ENCODE data around the gene EHMT1. TPM values are rescaled to one million over a fixed set of nuclear protein-coding genes. Genes with fewer than 3 reads are reported as not detected.
A peak's percentile ranks its signal among the peaks of the same experiment; 100 is the strongest.

EHMT1 gene
- total and polyA plus RNA-seq, 4 experiments from 2014 or later: 6.7 to 118 (median 67.5) TPM

- intact Hi-C loops (cut with micrococcal nuclease): no loop called here
- H3K36me3 Mint-ChIP-seq: peaks cover 16 to 25% of the 10 kb centered on the region in 2 donors
- no peaks in the 10 kb centered on the region for H3K27me3 Mint-ChIP-seq
- H3K4me1 Mint-ChIP-seq: peaks cover 28 to 61% (median 39%) of the 10 kb centered on the region in 4 donors
- H3K9me3 Mint-ChIP-seq: peaks cover 0 to 16% (median 4%) of the 10 kb centered on the region in 8 donors
- H3K27ac Mint-ChIP-seq: peak overlapping the region in 2 of 7 donors; percentile 15 to 81
- Histone ChIP-seq H3K4me1 (ENCODE audit: insufficient read depth, low read length) (peaks cover 12% of the 10 kb centered on the region), H3K27ac (ENCODE audit: low read depth, low read length) (no peak overlapping the region), H3K4me3 (ENCODE audit: low read length in 2 of 2) (no peak overlapping the region), H3K9me3 (ENCODE audit: control insufficient read depth in 1 of 2, low read length in 2 of 2) (peaks cover 0 to 7% of the 10 kb centered on the region in 2 donors), H3K27me3 (ENCODE audit: insufficient read depth, low read length) (no peaks in the 10 kb centered on the region), H3K36me3 (ENCODE audit: insufficient read depth, low read length) (no peaks in the 10 kb centered on the region)
- POLR2A ChIA-PET (ENCODE audit: partially characterized antibody): no interaction called here
- no peak for DNase-seq
- H3K4me3 Mint-ChIP-seq: no peak overlapping the region
- CTCF ChIA-PET (ENCODE audit: partially characterized antibody): no interaction called here
Measured at GRCh38 chr9:137697832-137698231, 79.0 kb downstream of the EHMT1 start.

- H3K4me3 ChIP-seq (ENCODE audit: low read length in 2 of 2): no peak overlapping the region
- Mint-ChIP-seq H3K27ac (peak overlapping the region in 1 of 7 donors; percentile 10), H3K9me3 (peaks cover 0 to 31% (median 16%) of the 10 kb centered on the region in 8 donors), H3K36me3 (peaks cover 31 to 37% of the 10 kb centered on the region in 2 donors), H3K4me3 (peak overlapping the region in 1 of 8 donors; percentile 28), H3K4me1 (peaks cover 29 to 63% (median 48%) of the 10 kb centered on the region in 4 donors), H3K27me3 (no peaks in the 10 kb centered on the region)
- POLR2A ChIA-PET (ENCODE audit: partially characterized antibody): no interaction called here
- H3K36me3 ChIP-seq (ENCODE audit: insufficient read depth, low read length): no peaks in the 10 kb centered on the region
- H3K9me3 ChIP-seq (ENCODE audit: control insufficient read depth in 1 of 2, low read length in 2 of 2): peaks cover 0 to 12% of the 10 kb centered on the region in 2 donors
- CTCF ChIA-PET (ENCODE audit: partially characterized antibody): interaction anchor here (0.9 kb wide), 1 partner anchor 17 kb away, joined by 3 read pairs; no protein-coding TSS in a partner anchor
- H3K27ac ChIP-seq (ENCODE audit: low read depth, low read length): no peak overlapping the region
- no peaks in the 10 kb centered on the region for H3K27me3 ChIP-seq (ENCODE audit: insufficient read depth, low read length)
- peaks cover 15% of the 10 kb centered on the region for H3K4me1 ChIP-seq (ENCODE audit: insufficient read depth, low read length)
- intact Hi-C loops (cut with micrococcal nuclease): no loop called here
- DNase-seq: no peak
Measured at GRCh38 chr9:137700911-137701310, 82.1 kb downstream of the EHMT1 start.

GRCh38 chr9:137702615-137703379 lies 84.0 kb downstream of the EHMT1 start:
- Histone ChIP-seq H3K27me3 (ENCODE audit: insufficient read depth, low read length) (no peaks in the 10 kb centered on the region), H3K4me3 (ENCODE audit: low read length in 2 of 2) (no peak overlapping the region), H3K27ac (ENCODE audit: low read depth, low read length) (no peak overlapping the region), H3K4me1 (ENCODE audit: insufficient read depth, low read length) (peaks cover 31% of the 10 kb centered on the region), H3K9me3 (ENCODE audit: control insufficient read depth in 1 of 2, low read length in 2 of 2) (peaks cover 0 to 12% of the 10 kb centered on the region in 2 donors), H3K36me3 (ENCODE audit: insufficient read depth, low read length) (no peaks in the 10 kb centered on the region)
- H3K4me3 Mint-ChIP-seq: no peak overlapping the region
- POLR2A ChIA-PET (ENCODE audit: partially characterized antibody): no interaction called here
- CTCF ChIA-PET (ENCODE audit: partially characterized antibody): interaction anchor here (1.3 kb wide), 1 partner anchor 30 kb away, joined by 4 read pairs; no protein-coding TSS in a partner anchor
- H3K36me3 Mint-ChIP-seq: peaks cover 29 to 30% of the 10 kb centered on the region in 2 donors
- intact Hi-C loops (cut with micrococcal nuclease): no loop called here
- H3K27ac Mint-ChIP-seq: peak overlapping the region in 1 of 7 donors; percentile 80
- H3K4me1 Mint-ChIP-seq: peaks cover 25 to 63% (median 47%) of the 10 kb centered on the region in 4 donors
- peaks cover 0 to 31% (median 16%) of the 10 kb centered on the region in 8 donors for H3K9me3 Mint-ChIP-seq
- H3K27me3 Mint-ChIP-seq: no peaks in the 10 kb centered on the region
- no peak for DNase-seq

GRCh38 chr9:137703842-137704508 lies 85.2 kb downstream of the EHMT1 start:
- H3K36me3 Mint-ChIP-seq: peaks cover 28 to 29% of the 10 kb centered on the region in 2 donors
- peaks cover 34 to 67% (median 52%) of the 10 kb centered on the region in 4 donors for H3K4me1 Mint-ChIP-seq
- no peaks in the 10 kb centered on the region for H3K27me3 ChIP-seq (ENCODE audit: insufficient read depth, low read length)
- no peak overlapping the region for H3K27ac ChIP-seq (ENCODE audit: low read depth, low read length)
- ChIA-PET CTCF (ENCODE audit: partially characterized antibody) (no interaction called here), POLR2A (ENCODE audit: partially characterized antibody) (no interaction called here)
- H3K9me3 ChIP-seq (ENCODE audit: control insufficient read depth in 1 of 2, low read length in 2 of 2): peaks cover 0 to 12% of the 10 kb centered on the region in 2 donors
- intact Hi-C loops (cut with micrococcal nuclease): no loop called here
- peak overlapping the region in 4 of 8 donors; percentile 24 to 71 (median 28) for H3K4me3 Mint-ChIP-seq
- no peaks in the 10 kb centered on the region for H3K27me3 Mint-ChIP-seq
- H3K4me1 ChIP-seq (ENCODE audit: insufficient read depth, low read length): peaks cover 42% of the 10 kb centered on the region
- peaks cover 0 to 31% (median 16%) of the 10 kb centered on the region in 8 donors for H3K9me3 Mint-ChIP-seq
- H3K36me3 ChIP-seq (ENCODE audit: insufficient read depth, low read length): no peaks in the 10 kb centered on the region
- H3K27ac Mint-ChIP-seq: peak overlapping the region in 2 of 7 donors; percentile 58 to 80
- no peak overlapping the region for H3K4me3 ChIP-seq (ENCODE audit: low read length in 2 of 2)
- no peak for DNase-seq

- peak overlapping the region; percentile 60 to 85 (median 82) for H3K4me3 Mint-ChIP-seq
- H3K4me1 Mint-ChIP-seq: peaks cover 31 to 71% (median 53%) of the 10 kb centered on the region in 4 donors
- DNase-seq: peak in 4 of 5 donors; percentile 22 to 33 (median 26)
- peaks cover 0 to 12% of the 10 kb centered on the region in 2 donors for H3K9me3 ChIP-seq (ENCODE audit: control insufficient read depth in 1 of 2, low read length in 2 of 2)
- no peaks in the 10 kb centered on the region for H3K27me3 ChIP-seq (ENCODE audit: insufficient read depth, low read length)
- peaks cover 55% of the 10 kb centered on the region for H3K4me1 ChIP-seq (ENCODE audit: insufficient read depth, low read length)
- peak overlapping the region; percentile 8 to 87 (median 73) for H3K27ac Mint-ChIP-seq
- H3K9me3 Mint-ChIP-seq: peaks cover 0 to 31% (median 16%) of the 10 kb centered on the region in 8 donors
- ChIA-PET CTCF (ENCODE audit: partially characterized antibody) (no interaction called here), POLR2A (ENCODE audit: partially characterized antibody) (no interaction called here)
- no peaks in the 10 kb centered on the region for H3K36me3 ChIP-seq (ENCODE audit: insufficient read depth, low read length)
- intact Hi-C loops (cut with micrococcal nuclease): no loop called here
- peaks cover 26 to 28% of the 10 kb centered on the region in 2 donors for H3K36me3 Mint-ChIP-seq
- peak overlapping the region in 1 of 2 donors; percentile 28 for H3K4me3 ChIP-seq (ENCODE audit: low read length in 2 of 2)
- H3K27ac ChIP-seq (ENCODE audit: low read depth, low read length): no peak overlapping the region
- H3K27me3 Mint-ChIP-seq: no peaks in the 10 kb centered on the region
Measured at GRCh38 chr9:137705443-137705863, 86.6 kb downstream of the EHMT1 start.

GRCh38 chr9:137705906-137706305 lies 87.1 kb downstream of the EHMT1 start:
- peaks cover 22 to 24% of the 10 kb centered on the region in 2 donors for H3K36me3 Mint-ChIP-seq
- peaks cover 28 to 68% (median 50%) of the 10 kb centered on the region in 4 donors for H3K4me1 Mint-ChIP-seq
- H3K27ac ChIP-seq (ENCODE audit: low read depth, low read length): no peak overlapping the region
- H3K36me3 ChIP-seq (ENCODE audit: insufficient read depth, low read length): peaks cover 2% of the 10 kb centered on the region
- peaks cover 55% of the 10 kb centered on the region for H3K4me1 ChIP-seq (ENCODE audit: insufficient read depth, low read length)
- POLR2A ChIA-PET (ENCODE audit: partially characterized antibody): no interaction called here
- intact Hi-C loops (cut with micrococcal nuclease): no loop called here
- no peak overlapping the region for H3K4me3 ChIP-seq (ENCODE audit: low read length in 2 of 2)
- peaks cover 0 to 12% of the 10 kb centered on the region in 2 donors for H3K9me3 ChIP-seq (ENCODE audit: control insufficient read depth in 1 of 2, low read length in 2 of 2)
- peak overlapping the region in 5 of 7 donors; percentile 12 to 80 (median 48) for H3K27ac Mint-ChIP-seq
- CTCF ChIA-PET (ENCODE audit: partially characterized antibody): no interaction called here
- peak overlapping the region in 7 of 8 donors; percentile 60 to 85 (median 83) for H3K4me3 Mint-ChIP-seq
- no peaks in the 10 kb centered on the region for H3K27me3 ChIP-seq (ENCODE audit: insufficient read depth, low read length)
- H3K9me3 Mint-ChIP-seq: peaks cover 0 to 29% (median 14%) of the 10 kb centered on the region in 8 donors
- DNase-seq: no peak
- H3K27me3 Mint-ChIP-seq: no peaks in the 10 kb centered on the region

GRCh38 chr9:137707361-137707760 lies 88.6 kb downstream of the EHMT1 start:
- H3K27ac Mint-ChIP-seq: peak overlapping the region in 2 of 7 donors; percentile 68 to 77

More at GRCh38 chr9:137707361-137707760, 88.6 kb downstream of the EHMT1 start:
- POLR2A ChIA-PET (ENCODE audit: partially characterized antibody): no interaction called here
- Histone ChIP-seq H3K4me3 (ENCODE audit: low read length in 2 of 2) (no peak overlapping the region), H3K36me3 (ENCODE audit: insufficient read depth, low read length) (peaks cover 10% of the 10 kb centered on the region), H3K9me3 (ENCODE audit: control insufficient read depth in 1 of 2, low read length in 2 of 2) (peaks cover 0 to 10% of the 10 kb centered on the region in 2 donors), H3K27ac (ENCODE audit: low read depth, low read length) (no peak overlapping the region), H3K27me3 (ENCODE audit: insufficient read depth, low read length) (no peaks in the 10 kb centered on the region), H3K4me1 (ENCODE audit: insufficient read depth, low read length) (peaks cover 55% of the 10 kb centered on the region)
- Mint-ChIP-seq H3K27me3 (no peaks in the 10 kb centered on the region), H3K4me3 (peak overlapping the region in 3 of 8 donors; percentile 9 to 69 (median 65)), H3K9me3 (peaks cover 0 to 25% (median 12%) of the 10 kb centered on the region in 8 donors), H3K4me1 (peaks cover 36 to 80% (median 59%) of the 10 kb centered on the region in 4 donors), H3K36me3 (peaks cover 29 to 31% of the 10 kb centered on the region in 2 donors)
- CTCF ChIA-PET (ENCODE audit: partially characterized antibody): no interaction called here
- intact Hi-C loops (cut with micrococcal nuclease): no loop called here
- DNase-seq: no peak

Measured in CD4-positive, alpha-beta memory T cell (primary cell).